ENCODE measurements around the gene MATK.

The MATK gene

GRCh38 chr19:3784607-3785450 is 1.4 kb downstream of the MATK start:
- no peak for DNase-seq

DNA sequence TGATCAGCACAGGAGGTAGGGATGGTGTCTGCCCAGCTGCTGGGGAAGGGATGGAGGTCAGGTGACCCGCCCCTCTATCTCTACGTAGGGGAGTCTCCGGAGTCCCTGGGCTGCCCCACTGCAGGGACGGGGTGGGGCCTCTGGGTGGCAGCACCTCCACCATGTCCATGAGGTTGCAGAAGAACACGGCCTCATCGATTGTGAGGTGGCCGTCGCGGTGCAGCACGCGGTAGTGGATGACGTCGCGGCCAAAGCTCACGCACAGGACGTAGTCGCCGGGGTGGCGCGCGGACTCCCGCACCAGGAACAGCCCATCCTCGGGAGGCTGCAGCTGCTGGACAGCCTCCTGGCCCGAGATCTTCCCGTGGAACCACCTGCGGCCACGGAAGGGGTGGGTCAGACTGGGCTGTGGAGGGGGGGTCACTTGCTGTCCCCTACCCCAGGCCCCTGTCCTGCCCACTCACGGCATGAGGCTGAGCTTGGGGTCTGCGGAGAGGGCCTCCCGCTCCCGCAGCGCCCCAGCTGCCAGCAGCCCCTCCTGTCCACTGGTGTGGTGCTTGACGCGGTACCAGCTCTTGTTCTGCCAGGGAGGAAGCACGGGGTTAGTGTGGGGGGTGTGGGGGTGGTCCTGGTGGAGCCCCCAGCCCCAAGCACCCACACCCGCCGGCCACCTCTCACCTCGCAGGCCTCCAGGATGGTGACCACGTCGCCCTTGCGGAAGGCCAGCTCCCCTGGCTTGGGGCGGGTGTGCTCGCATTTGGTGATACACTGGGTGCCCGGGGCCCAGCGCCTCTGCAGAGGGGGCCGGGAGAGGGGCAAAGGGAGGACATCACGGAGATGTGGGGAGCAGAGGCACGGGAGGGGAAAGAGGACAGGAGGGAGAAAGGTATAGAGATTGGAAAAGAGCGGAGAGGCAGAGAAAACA is 2.3 kb downstream of the MATK start:
- DNase-seq, result no peak

GRCh38 chr19:3782903-3783302 is 3.3 kb downstream of the MATK start:
- no peak for DNase-seq

- no peak for DNase-seq
These were observed 3.9 kb downstream of the MATK start for GRCh38 chr19:3782330-3782729.

- no peak for DNase-seq
These were observed 4.6 kb downstream of the MATK start for GRCh38 chr19:3781603-3782002.

GRCh38 chr19:3780786-3781304 is 5.3 kb downstream of the MATK start:
- DNase-seq, result no peak

GRCh38 chr19:3778899-3779723 is 7.1 kb downstream of the MATK start:
- DNase-seq, result no peak

DNA sequence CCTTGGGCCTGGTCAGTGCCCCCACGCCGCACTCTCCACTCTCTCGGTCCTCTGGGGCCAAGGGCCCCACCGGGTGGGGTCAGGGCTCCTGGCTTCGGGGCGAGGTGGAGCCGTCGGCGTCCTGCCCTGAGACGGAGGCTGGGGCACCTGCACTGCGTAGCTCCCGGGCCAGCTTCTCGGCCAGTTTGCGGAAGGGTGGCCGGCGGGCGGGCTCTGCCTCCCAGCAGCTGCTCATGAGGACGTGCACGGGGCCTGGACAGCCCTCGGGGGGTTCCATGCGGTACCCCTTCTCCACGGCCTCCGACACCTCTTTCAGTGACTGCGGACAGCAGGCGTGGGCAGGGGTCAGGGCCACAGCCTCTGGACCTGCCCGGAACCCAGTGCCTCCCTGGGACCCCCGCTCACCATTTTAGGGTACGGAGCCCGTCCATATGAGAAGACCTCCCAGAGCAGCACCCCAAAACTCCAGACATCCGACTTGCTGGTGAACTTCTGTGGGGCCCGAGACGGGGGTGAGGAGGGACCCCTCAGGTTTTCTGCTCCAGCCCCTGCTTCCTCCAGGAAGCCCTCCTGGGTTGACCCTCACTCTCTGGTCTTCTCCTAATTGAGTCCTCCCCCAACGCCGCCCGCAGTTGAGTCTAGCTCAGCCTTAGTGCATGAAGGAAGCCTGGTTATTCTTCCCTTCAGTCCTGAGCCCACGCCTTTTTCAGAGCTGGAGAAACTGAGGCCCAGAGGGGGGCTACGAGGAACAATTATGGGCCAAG is 7.9 kb downstream of the MATK start:
- no peak for DNase-seq

DNA sequence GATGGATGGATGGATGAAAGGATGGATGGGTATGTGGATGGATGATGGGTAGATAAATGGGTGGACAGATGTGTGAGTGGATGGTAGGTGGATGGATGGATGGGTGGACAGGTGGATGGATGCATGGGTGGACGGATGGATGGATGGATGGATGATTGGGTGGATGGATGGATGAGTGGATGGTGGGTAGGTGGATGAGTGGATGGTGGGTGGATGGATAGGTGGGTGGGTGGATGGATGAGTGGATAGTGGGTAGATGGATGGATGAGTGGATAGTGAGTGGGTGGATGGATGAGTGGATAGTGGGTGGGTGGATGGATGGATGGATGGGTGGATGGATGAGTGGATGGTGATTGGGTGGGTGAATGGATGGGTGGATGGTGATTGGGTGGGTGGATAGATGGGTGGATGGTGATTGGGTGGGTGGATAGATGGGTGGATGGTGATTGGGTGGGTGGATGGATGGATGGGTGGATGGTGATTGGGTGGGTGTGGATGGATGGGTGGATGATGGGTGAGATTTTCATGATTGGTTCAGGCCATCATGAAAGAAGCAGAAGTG is 9.6 kb downstream of the MATK start:
- DNase-seq, result no peak

- DNase-seq, result no peak
These were observed 10.3 kb downstream of the MATK start for GRCh38 chr19:3775831-3776230.

GRCh38 chr19:3775374-3775711 is 10.8 kb downstream of the MATK start:
- no peak for DNase-seq

DNA sequence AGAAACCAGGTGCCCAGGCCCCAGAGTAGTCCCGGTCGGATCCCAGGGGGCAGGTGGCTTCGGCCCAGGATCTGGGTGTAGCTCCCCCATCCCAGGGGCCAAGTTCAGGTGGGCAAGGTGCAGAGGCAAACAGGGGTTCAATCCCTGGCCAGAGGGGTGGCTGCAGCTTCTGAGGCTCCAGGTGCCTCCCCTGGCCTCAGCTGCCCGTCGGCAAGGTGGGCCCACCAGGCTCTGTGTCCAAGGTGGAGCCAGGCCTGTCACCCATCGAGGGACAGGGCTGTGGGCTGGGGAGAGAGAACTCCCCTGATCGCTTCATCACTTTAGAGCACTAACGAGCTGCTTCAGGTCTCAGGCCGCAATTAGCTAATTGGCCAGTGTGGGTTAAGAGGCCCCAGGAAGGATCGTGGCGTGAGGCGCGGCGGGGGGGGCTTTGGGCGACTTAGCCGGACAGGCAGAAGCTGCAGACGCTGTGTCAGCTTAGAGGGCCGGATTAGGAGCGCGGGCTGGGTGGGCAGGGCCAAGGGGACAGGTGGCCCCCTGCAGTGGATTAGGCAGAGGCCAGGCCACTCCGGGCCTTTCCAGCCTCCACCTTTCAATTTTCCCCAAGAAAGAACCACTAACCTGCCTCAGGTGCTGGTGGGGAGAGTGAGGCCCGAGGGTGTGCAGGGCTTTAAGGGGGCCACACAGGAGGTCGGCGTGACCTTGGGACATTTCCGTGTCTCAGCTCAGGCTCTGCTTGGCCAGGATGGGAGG is 11.4 kb downstream of the MATK start:
- no peak for DNase-seq

DNA sequence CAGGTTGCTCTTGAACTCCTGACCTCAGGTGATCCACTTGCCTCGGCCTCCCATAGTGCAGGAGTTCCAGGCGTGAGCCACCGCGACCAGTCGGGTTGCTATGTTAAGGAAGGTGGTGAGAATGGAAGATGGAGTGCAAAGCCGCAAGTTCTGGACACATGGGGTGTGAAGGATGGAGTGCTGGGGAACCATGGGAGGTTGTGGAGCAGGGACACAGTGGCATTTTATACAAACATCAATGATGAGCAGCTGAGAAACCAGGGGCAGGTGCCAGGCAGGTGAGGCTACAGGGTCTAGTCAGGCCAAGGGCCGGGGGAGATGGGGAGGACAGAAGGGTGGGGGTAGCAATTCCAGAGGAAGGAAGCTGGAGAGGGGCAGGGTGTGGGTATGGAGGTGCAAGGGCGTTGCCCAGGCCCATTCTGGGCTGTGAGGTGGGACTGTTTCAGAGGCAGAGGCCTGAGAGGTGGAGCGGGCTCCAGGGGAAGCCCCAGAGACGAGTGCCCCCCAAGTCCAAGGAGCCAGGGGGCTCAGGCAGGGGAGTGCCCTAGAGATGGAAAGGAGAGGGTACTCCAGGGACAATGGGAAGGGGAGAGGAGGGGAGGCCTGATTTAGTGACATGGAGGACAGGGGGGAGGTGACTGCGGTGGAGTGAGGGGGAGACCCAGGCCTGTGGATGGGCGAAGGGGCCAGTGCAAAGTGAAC is 12.2 kb downstream of the MATK start:
- DNase-seq, result no peak

DNA sequence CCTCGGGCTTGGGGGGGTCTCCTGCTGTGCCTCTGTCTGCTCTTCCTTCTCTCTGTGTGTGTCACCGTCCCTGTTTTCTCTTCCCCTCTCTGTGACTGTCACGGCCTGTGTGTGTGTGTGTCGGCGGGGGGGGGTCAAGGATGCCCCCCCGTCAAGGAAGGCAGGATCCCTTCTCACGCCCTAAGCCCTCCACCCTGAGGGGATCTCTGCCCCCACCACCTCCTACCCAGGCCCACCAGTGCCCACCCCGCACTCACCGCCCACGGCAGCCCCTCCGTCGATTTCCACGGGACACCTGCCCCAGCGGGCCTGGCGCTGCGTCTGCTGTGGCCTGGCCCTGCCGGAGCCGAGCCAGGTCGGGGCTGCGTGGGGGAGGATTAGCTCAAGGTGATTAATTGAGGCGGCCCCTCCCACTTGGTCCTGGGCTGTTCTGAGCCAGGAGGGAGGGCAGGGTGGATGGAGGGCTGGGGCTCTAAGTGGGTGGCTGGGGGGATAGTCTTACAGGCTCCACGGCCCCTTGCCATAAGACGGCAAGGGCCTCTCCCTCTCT is 14.2 kb downstream of the MATK start, which contains the start of gene RAX2:
TSS of gene RAX2 (minus strand) at position 323 of the 550 bp plus-strand sequence. CDS start 486 bp downstream, outside the sequence.
- DNase-seq, result no peak

- DNase-seq, result no peak
These were observed 14.9 kb downstream of the MATK start for GRCh38 chr19:3771000-3771905.

DNA sequence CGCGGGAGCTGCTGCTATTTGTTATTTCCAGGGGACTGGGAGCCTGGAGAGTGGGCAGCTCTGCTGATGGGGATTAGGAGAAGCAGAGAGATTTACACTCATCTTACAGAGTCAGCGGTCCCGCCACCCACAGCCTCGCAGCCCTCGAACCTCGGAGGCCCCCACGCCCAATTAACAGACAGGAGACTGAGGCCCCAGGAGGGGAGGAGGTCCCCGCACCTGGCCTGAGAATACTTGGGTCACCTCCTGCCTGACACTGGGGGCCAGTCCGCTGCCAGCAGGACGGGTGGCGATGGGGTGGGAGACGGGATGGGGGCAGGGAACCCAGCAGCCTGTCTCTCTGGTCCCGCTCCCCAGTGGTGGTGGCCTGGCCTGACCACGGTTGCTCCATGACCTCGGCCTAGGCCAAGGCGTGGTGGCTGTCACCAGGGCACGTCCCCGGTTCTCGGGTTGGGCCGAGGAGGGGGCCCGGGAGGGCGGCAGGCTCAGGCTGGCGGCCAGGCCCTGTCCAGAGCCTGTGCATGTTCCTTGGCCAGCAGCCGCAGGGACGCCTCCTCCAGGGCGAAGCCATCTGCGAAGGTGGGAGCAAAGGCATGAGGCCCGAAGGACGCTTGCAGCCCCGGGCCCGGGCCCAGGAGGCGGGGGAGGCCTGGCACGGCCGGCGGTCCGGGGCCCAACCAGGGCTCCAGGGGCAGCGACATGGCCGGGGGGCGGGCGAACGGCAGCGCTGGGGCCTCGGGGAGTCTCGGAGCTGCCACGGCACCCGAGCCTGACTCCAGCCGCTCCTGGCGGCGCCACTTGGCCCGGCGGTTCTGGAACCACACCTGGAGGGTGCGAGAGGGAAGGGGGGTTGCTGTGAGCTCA is 15.8 kb downstream of the MATK start:
- DNase-seq, result no peak

DNA sequence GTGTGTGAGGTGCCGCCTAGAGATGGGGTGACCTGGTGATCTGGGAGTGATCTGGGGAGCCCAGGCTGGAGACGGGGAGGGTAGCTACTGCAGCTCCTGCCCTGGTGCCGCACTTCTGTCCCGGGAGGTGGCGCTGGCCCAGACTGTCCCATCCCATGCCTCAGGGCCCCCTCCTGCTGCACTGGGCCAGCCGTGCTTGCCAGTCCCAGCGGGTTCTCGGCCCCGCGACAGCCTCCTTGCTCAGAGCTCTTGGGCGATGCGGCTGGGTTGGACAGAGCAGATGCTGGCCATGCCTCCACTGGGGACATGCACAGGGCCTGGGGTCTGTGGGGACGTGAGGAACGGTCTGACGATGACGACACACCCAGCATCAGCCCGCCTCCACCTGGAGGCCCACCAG is 16.7 kb downstream of the MATK start:
- no peak for DNase-seq

DNA sequence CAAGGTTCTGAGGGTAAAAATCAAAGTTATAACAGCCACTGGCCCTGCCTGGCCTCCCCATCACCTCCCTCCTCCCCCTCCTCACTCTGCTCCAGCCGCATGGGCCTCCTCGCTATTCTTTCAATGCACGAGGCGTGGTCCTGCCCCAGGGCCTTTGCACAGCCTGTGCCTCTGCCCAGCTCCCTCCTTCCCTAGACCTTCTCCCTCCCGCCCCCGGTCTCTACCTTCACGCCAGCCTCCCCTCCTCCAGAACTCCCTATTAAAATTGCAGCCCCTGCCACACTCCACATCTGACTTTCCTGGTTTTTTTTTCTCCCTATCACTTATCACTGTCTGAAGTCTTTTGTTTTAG is 17.5 kb downstream of the MATK start:
- no peak for DNase-seq
